Mucosa of stomach (tissue), 1 donor: ENCODE results near the gene EYA2.

Source experiments
- H3K27me3 ChIP-seq: one replicate; pipeline ENCODE4 v1.7.0; 2013; ENCODE audit warnings: mild to moderate bottlenecking, low read length; ENCODE audit not compliant: control insufficient read depth, insufficient read depth
- H3K36me3 ChIP-seq: one replicate; pipeline ENCODE4 v1.7.0; 2013; ENCODE audit warnings: low read length; ENCODE audit not compliant: control insufficient read depth, insufficient read depth
- H3K4me1 ChIP-seq: one replicate; pipeline ENCODE4 v1.7.0; 2013; ENCODE audit warnings: mild to moderate bottlenecking, low read length; ENCODE audit not compliant: control insufficient read depth, insufficient read depth
- H3K4me3 ChIP-seq: one replicate; pipeline ENCODE4 v1.7.0; 2013; ENCODE audit warnings: low read length
- H3K9ac ChIP-seq: one replicate; pipeline ENCODE4 v1.7.0; 2013; ENCODE audit warnings: mild to moderate bottlenecking, low read length, moderate library complexity
- H3K9me3 ChIP-seq: one replicate; pipeline ENCODE4 v1.7.0; 2013; ENCODE audit warnings: mild to moderate bottlenecking, low read length, moderate library complexity; ENCODE audit not compliant: control insufficient read depth
- donor health status: Pancreatic carcinoma.

EYA2 gene

GRCh38 chr20:46963196-46963529, 68.5 kb downstream of the EYA2 start:
- H3K9ac ChIP-seq, result no peak overlapping the region
- H3K9me3 ChIP-seq, result no peaks in the 10 kb centered on the region
- no peaks in the 10 kb centered on the region for H3K27me3 ChIP-seq
- peaks cover 6% of the 10 kb centered on the region for H3K4me1 ChIP-seq
- H3K36me3 ChIP-seq, result no peaks in the 10 kb centered on the region
- no peak overlapping the region for H3K4me3 ChIP-seq

- Histone ChIP-seq H3K27me3 (no peaks in the 10 kb centered on the region), H3K4me3 (no peak overlapping the region), H3K4me1 (peaks cover 6% of the 10 kb centered on the region)
Measured at GRCh38 chr20:46963758-46964617, 69.3 kb downstream of the EYA2 start.

GRCh38 chr20:46964618-46965455, 70.2 kb downstream of the EYA2 start:
- no peaks in the 10 kb centered on the region for H3K36me3 ChIP-seq
- no peaks in the 10 kb centered on the region for H3K9me3 ChIP-seq
- no peaks in the 10 kb centered on the region for H3K27me3 ChIP-seq
- no peaks in the 10 kb centered on the region for H3K4me1 ChIP-seq
- H3K9ac ChIP-seq, result no peak overlapping the region
- H3K4me3 ChIP-seq, result no peak overlapping the region

More at GRCh38 chr20:46963758-46964617, 69.3 kb downstream of the EYA2 start:
- Histone ChIP-seq H3K9ac (no peak overlapping the region), H3K9me3 (no peaks in the 10 kb centered on the region), H3K36me3 (no peaks in the 10 kb centered on the region)

- H3K9ac ChIP-seq, result no peak overlapping the region
- no peaks in the 10 kb centered on the region for H3K9me3 ChIP-seq
- H3K27me3 ChIP-seq, result no peaks in the 10 kb centered on the region
- H3K4me3 ChIP-seq, result no peak overlapping the region
- H3K36me3 ChIP-seq, result no peaks in the 10 kb centered on the region
- no peaks in the 10 kb centered on the region for H3K4me1 ChIP-seq
Measured at GRCh38 chr20:46965477-46965876, 70.8 kb downstream of the EYA2 start.

GRCh38 chr20:46967646-46968045, 73.0 kb downstream of the EYA2 start:
- Histone ChIP-seq H3K9ac (no peak overlapping the region), H3K9me3 (no peaks in the 10 kb centered on the region), H3K36me3 (no peaks in the 10 kb centered on the region), H3K27me3 (no peaks in the 10 kb centered on the region), H3K4me3 (no peak overlapping the region), H3K4me1 (no peaks in the 10 kb centered on the region)

GRCh38 chr20:46970937-46971630, 76.4 kb downstream of the EYA2 start:
- no peaks in the 10 kb centered on the region for H3K9me3 ChIP-seq
- H3K4me1 ChIP-seq, result no peaks in the 10 kb centered on the region
- no peaks in the 10 kb centered on the region for H3K36me3 ChIP-seq
- no peaks in the 10 kb centered on the region for H3K27me3 ChIP-seq
- H3K4me3 ChIP-seq, result no peak overlapping the region
- no peak overlapping the region for H3K9ac ChIP-seq

GRCh38 chr20:46973766-46974165, 79.1 kb downstream of the EYA2 start:
- Histone ChIP-seq H3K9ac (no peak overlapping the region), H3K4me3 (no peak overlapping the region), H3K9me3 (no peaks in the 10 kb centered on the region), H3K36me3 (no peaks in the 10 kb centered on the region), H3K27me3 (no peaks in the 10 kb centered on the region), H3K4me1 (peaks cover under 1% of the 10 kb centered on the region)

GRCh38 chr20:46974669-46975434, 80.2 kb downstream of the EYA2 start:
- no peak overlapping the region for H3K4me3 ChIP-seq
- no peaks in the 10 kb centered on the region for H3K27me3 ChIP-seq
- no peak overlapping the region for H3K9ac ChIP-seq
- H3K4me1 ChIP-seq, result peaks cover 12% of the 10 kb centered on the region
- no peaks in the 10 kb centered on the region for H3K36me3 ChIP-seq
- H3K9me3 ChIP-seq, result no peaks in the 10 kb centered on the region

GRCh38 chr20:46975976-46976375, 81.3 kb downstream of the EYA2 start:
- Histone ChIP-seq H3K36me3 (no peaks in the 10 kb centered on the region), H3K27me3 (no peaks in the 10 kb centered on the region), H3K4me1 (peaks cover 14% of the 10 kb centered on the region), H3K9me3 (no peaks in the 10 kb centered on the region), H3K4me3 (no peak overlapping the region), H3K9ac (no peak overlapping the region)

GRCh38 chr20:46977204-46977603, 82.6 kb downstream of the EYA2 start:
- no peak overlapping the region for H3K9ac ChIP-seq
- H3K27me3 ChIP-seq, result no peaks in the 10 kb centered on the region
- H3K36me3 ChIP-seq, result no peaks in the 10 kb centered on the region
- H3K9me3 ChIP-seq, result no peaks in the 10 kb centered on the region
- H3K4me3 ChIP-seq, result no peak overlapping the region
- H3K4me1 ChIP-seq, result peaks cover 14% of the 10 kb centered on the region

GRCh38 chr20:46977909-46978588, 83.4 kb downstream of the EYA2 start:
- Histone ChIP-seq H3K9ac (no peak overlapping the region), H3K36me3 (no peaks in the 10 kb centered on the region), H3K9me3 (no peaks in the 10 kb centered on the region), H3K4me1 (peaks cover 14% of the 10 kb centered on the region), H3K4me3 (no peak overlapping the region), H3K27me3 (no peaks in the 10 kb centered on the region)
